ENCODE results near the gene ARL13B.

GRCh38 chr3:94099311-94099710 lies 119.4 kb downstream of the ARL13B start:
- TF ChIP-seq POLR2A (IDR thresholded peaks at IDR 0.05; ENCODE audit: low read depth, low read length) = no peak
- no peak for TF ChIP-seq TAF1 (IDR thresholded peaks at IDR 0.05; ENCODE audit: low read depth, low read length)
